Endothelial cell (in vitro differentiated cells): ENCODE results near the gene ATP5MC2. TPM values are rescaled to one million over a fixed set of nuclear protein-coding genes. Genes with fewer than 3 reads are reported as not detected.

Experiments used
- DNase-seq: peaks from one replicate; pipeline ENCODE4 v3.0.0; 2021; ENCODE audit warnings: low spot score
- H3K27ac Mint-ChIP-seq: one replicate; pipeline ENCODE4 v1.8.0; 2021; ENCODE audit warnings: mixed read lengths, inconsistent platforms; ENCODE audit not compliant: unreplicated experiment
- H3K27me3 Mint-ChIP-seq: one replicate; pipeline ENCODE4 v1.8.0; 2021; ENCODE audit warnings: mild to moderate bottlenecking, moderate library complexity, mixed read lengths, inconsistent platforms; ENCODE audit not compliant: unreplicated experiment
- H3K36me3 Mint-ChIP-seq: one replicate; pipeline ENCODE4 v1.8.0; 2021; ENCODE audit warnings: mild to moderate bottlenecking, low read depth, mixed read lengths, inconsistent platforms; ENCODE audit not compliant: unreplicated experiment
- H3K4me1 Mint-ChIP-seq: one replicate; pipeline ENCODE4 v1.8.0; 2021; ENCODE audit warnings: mild to moderate bottlenecking, mixed read lengths, inconsistent platforms; ENCODE audit not compliant: unreplicated experiment
- H3K4me3 Mint-ChIP-seq: one replicate; pipeline ENCODE4 v1.8.0; 2021; ENCODE audit warnings: mild to moderate bottlenecking, mixed read lengths, inconsistent platforms; ENCODE audit not compliant: unreplicated experiment
- H3K9me3 Mint-ChIP-seq: one replicate; pipeline ENCODE4 v1.8.0; 2021; ENCODE audit warnings: mixed read lengths, inconsistent platforms; ENCODE audit not compliant: unreplicated experiment
- CTCF ChIP-seq: fragments of 200-600 bp; sonication (generic); IDR thresholded peaks from one replicate; pipeline ENCODE4 v1.5.0; 2021; ENCODE audit warnings: antibody characterized with exemption; ENCODE audit not compliant: unreplicated experiment
- total RNA-seq: library from RNA; stranded (reverse); fragmentation: NEBNext Ultra II Directional; extraction: Animal tissue kit (Norgen Biotek cat#: 25700); gene quantifications from one replicate; pipeline ENCODE4 v1.2.1, GENCODE V29; 2021; ENCODE audit not compliant: unreplicated experiment

The ATP5MC2 gene
- total RNA-seq, 1 donor from 2014 or later = 342 TPM

GRCh38 chr12:53624956-53625355, 50.9 kb downstream of the ATP5MC2 start:
- H3K9me3 Mint-ChIP-seq = no peaks in the 10 kb centered on the region
- H3K27ac Mint-ChIP-seq = peak overlapping the region; percentile 94
- peak overlapping the region; percentile 98 for H3K4me3 Mint-ChIP-seq
- peaks cover 4% of the 10 kb centered on the region for H3K36me3 Mint-ChIP-seq
- no peak for DNase-seq
- peaks cover 13% of the 10 kb centered on the region for H3K27me3 Mint-ChIP-seq
- peaks cover 23% of the 10 kb centered on the region for H3K4me1 Mint-ChIP-seq
- TF ChIP-seq CTCF = no peak

GRCh38 chr12:53624458-53624857, 51.4 kb downstream of the ATP5MC2 start:
- no peaks in the 10 kb centered on the region for H3K9me3 Mint-ChIP-seq
- peaks cover 4% of the 10 kb centered on the region for H3K36me3 Mint-ChIP-seq
- TF ChIP-seq CTCF = no peak
- H3K4me3 Mint-ChIP-seq = peak overlapping the region; percentile 98
- H3K27ac Mint-ChIP-seq = peak overlapping the region; percentile 77
- no peak for DNase-seq
- H3K27me3 Mint-ChIP-seq = peaks cover 13% of the 10 kb centered on the region
- H3K4me1 Mint-ChIP-seq = peaks cover 23% of the 10 kb centered on the region

GRCh38 chr12:53623548-53624385, 52.1 kb downstream of the ATP5MC2 start:
- DNase-seq = no peak
- peak overlapping the region; percentile 84 for H3K27ac Mint-ChIP-seq

GRCh38 chr12:53622724-53623123, 53.2 kb downstream of the ATP5MC2 start:
- TF ChIP-seq CTCF = no peak
- H3K27ac Mint-ChIP-seq = no peak overlapping the region

More at GRCh38 chr12:53623548-53624385, 52.1 kb downstream of the ATP5MC2 start:
- Mint-ChIP-seq H3K4me3 (peak overlapping the region; percentile 98), H3K27me3 (peaks cover 13% of the 10 kb centered on the region), H3K9me3 (no peaks in the 10 kb centered on the region), H3K4me1 (peaks cover 26% of the 10 kb centered on the region), H3K36me3 (peaks cover 4% of the 10 kb centered on the region)
- TF ChIP-seq CTCF = no peak

GRCh38 chr12:53618275-53618674, 57.6 kb downstream of the ATP5MC2 start:
- Mint-ChIP-seq H3K4me3 (no peak overlapping the region), H3K36me3 (no peaks in the 10 kb centered on the region), H3K27ac (peak overlapping the region; percentile 84), H3K4me1 (peaks cover 23% of the 10 kb centered on the region), H3K9me3 (no peaks in the 10 kb centered on the region), H3K27me3 (no peaks in the 10 kb centered on the region)
- no peak for TF ChIP-seq CTCF
- DNase-seq = no peak

More at GRCh38 chr12:53622724-53623123, 53.2 kb downstream of the ATP5MC2 start:
- Mint-ChIP-seq H3K36me3 (peaks cover 4% of the 10 kb centered on the region), H3K27me3 (peaks cover 13% of the 10 kb centered on the region), H3K4me3 (no peak overlapping the region), H3K9me3 (no peaks in the 10 kb centered on the region), H3K4me1 (peaks cover 37% of the 10 kb centered on the region)
- no peak for DNase-seq
